Choroid plexus epithelial cell (primary cell): ENCODE results near the gene OR52W1.
A peak's percentile ranks its signal among the peaks of the same experiment; 100 is the strongest.

Experiments
- DNase-seq: peaks from one replicate; pipeline ENCODE4 v3.0.0-alpha.2; 2010; ENCODE audit warnings: low read depth
- H3K4me3 ChIP-seq: 2 replicates; pipeline ENCODE4 v1.5.1; 2011; ENCODE audit warnings: low read depth, mild to moderate bottlenecking, control low read depth, low read length, moderate library complexity
- TF ChIP-seq, protein P1 (sequence below): conservative IDR thresholded peaks from 2 replicates; pipeline ENCODE4 v1.5.1; 2011; ENCODE audit warnings: low read depth, mild to moderate bottlenecking, control low read depth, inconsistent platforms, low read length, moderate library complexity

OR52W1 gene

DNA sequence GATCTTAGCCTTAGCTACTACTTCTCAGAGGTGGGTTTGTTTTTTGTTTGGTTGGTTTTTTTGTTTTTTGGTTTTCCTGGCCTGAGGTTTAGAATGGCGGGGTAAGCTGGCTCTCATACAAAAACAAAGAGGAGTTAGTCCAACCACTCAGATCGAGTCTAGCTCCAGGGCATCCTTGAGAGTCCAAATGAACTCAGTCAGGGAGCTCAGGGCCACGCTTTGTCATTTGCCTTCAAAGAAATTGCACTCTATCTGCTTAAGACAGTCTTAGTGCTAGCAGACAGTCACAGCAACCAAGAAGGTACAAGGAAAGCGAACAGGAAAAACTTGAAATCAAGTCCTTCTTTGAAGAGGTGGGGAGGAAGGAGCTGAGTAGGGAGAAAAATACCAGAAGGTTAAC, 17.5 kb downstream of the OR52W1 start:
- TF ChIP-seq, protein P1, sequence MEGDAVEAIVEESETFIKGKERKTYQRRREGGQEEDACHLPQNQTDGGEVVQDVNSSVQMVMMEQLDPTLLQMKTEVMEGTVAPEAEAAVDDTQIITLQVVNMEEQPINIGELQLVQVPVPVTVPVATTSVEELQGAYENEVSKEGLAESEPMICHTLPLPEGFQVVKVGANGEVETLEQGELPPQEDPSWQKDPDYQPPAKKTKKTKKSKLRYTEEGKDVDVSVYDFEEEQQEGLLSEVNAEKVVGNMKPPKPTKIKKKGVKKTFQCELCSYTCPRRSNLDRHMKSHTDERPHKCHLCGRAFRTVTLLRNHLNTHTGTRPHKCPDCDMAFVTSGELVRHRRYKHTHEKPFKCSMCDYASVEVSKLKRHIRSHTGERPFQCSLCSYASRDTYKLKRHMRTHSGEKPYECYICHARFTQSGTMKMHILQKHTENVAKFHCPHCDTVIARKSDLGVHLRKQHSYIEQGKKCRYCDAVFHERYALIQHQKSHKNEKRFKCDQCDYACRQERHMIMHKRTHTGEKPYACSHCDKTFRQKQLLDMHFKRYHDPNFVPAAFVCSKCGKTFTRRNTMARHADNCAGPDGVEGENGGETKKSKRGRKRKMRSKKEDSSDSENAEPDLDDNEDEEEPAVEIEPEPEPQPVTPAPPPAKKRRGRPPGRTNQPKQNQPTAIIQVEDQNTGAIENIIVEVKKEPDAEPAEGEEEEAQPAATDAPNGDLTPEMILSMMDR, result no peak
- H3K4me3 ChIP-seq, result no peak overlapping the region
- no peak for DNase-seq

DNA sequence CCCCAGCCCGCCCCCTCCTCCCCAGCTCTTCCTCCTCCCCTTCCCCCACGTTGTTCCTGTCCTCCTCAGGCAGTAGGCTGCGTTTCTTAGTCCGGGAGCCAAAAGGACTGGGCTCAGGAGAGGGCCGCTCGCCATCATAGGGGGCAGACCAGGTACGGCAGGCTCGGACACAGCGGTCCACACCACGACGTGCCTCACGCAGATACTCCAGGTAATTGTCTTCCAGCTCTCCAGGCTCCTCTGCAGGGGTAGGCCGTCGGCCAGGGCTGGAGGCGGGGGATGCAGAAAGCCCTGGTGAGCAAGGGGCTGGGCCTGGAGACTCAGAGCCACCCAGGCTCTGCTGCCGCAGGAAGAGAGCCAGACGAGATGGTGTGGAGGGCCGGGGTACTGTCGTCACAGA, 18.7 kb downstream of the OR52W1 start:
- no peak overlapping the region for H3K4me3 ChIP-seq
- no peak for DNase-seq
- TF ChIP-seq, protein P1, result no peak

DNA sequence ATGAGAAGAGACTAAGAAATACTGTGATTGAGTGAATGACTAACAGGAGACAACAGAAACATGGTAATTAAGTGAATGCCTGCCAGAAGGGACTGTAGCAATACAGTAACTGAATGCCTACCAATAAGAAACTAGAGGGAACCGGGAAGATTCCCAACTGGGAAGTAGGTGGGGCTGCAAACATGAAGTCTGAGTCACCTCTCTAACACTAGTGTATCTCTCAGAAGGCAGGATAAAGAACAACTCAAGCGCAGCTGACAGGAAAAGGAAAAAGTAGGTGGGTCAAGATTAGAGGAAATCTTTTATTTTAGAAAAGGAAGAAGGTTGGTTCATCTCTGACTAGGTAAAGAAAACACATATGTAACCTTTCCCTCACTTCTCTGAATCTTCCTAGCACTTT, 20.3 kb downstream of the OR52W1 start:
- DNase-seq, result peak; percentile 88
- TF ChIP-seq, protein P1, result no peak

DNA sequence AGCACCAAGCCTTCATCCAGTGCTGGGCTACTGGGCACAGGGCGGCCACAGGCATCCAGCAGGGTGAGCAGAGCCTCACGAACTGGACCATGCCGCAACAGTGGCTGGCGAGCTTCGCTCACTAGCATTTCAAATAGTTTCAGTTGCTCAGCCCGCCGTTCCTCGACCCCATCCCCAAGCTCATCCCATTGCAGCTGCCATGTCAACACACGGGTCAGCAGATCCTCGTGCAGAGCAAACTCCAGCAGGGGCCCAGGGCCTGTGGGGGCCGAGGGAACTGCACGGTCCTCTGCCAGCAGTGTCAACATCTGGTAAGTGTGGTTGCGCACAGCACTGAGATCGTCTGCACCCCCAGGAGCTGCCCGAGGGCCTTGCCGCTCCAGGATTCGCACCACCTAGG, 24.8 kb downstream of the OR52W1 start:
- TF ChIP-seq, protein P1, result no peak
- no peak overlapping the region for H3K4me3 ChIP-seq
- no peak for DNase-seq

More for the DNA sequence above, 20.3 kb downstream of the OR52W1 start:
- H3K4me3 ChIP-seq, result no peak overlapping the region

DNA sequence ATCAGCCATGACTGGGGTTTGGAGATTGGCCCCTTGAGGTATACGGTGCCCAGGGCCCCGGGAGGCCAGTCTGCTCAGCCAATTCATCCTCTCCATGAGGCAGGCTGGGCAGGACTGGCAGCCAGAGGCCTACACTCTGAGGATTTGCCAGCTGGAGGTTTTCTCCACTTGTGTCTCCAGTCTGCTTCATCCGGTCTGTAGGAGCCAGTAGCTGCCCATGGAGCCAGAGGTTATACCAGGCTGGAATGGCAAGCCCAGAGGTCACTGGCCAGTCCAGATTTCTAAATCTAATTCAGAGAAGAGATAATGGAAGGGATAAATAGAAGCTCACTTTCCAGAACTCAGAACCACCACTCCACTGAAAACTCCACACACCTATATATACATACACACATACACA, 25.4 kb downstream of the OR52W1 start:
- no peak overlapping the region for H3K4me3 ChIP-seq
- TF ChIP-seq, protein P1, result no peak
- DNase-seq, result no peak

DNA sequence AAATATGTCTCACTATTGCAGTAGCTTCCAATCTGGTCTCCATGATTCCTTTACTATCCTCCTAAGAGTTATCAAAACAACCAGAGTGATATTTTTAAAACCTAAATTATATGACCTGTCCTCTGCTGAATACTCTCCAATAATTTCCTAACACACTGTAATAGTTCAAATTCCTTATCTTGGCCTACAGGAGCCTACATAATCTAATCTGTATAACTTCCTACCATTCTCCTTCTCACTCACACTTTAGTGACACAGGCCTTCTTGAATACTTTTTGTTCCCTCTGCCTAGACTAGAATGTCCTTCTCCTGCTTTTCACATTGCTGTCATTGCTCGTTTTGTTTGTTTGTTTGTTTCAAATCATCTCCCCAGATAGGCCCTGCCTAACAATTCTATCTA, 26.0 kb downstream of the OR52W1 start:
- TF ChIP-seq, protein P1, result no peak
- H3K4me3 ChIP-seq, result no peak overlapping the region
- DNase-seq, result no peak

DNA sequence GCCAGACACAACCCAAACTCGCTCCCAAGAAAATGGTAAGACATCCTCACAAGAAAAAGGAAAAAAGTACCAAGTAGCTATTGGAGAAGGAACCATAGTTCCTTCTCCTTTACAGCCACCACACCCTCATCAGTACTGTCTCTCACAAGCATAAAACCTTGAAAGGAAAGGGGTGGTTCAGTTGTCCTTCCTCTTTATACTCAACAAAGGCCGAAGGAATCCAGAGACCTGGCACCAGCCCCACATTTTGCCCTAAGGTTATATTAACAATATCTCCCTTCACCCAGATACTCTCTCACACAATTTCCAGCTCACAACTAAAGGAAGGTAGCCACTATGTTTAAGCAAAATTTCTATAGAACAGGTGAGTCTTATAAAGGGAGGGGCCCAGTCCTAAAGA, 26.9 kb downstream of the OR52W1 start:
- DNase-seq, result no peak
- TF ChIP-seq, protein P1, result no peak
- no peak overlapping the region for H3K4me3 ChIP-seq
